ENCODE measurements around the gene HUS1B. TPM values are rescaled to one million over a fixed set of nuclear protein-coding genes. Genes with fewer than 3 reads are reported as not detected.

HUS1B gene
- total and polyA plus RNA-seq, 2 of the 8 experiments (the other 6 are each of a cell fraction or from before 2014, with no cell fraction given), result 0.48 to 1.1 TPM

GRCh38 chr6:677919-678318 is 21.0 kb upstream of the HUS1B start:
- H4K8ac ChIP-seq (ENCODE audit: extremely low read depth, insufficient read depth, low read length), result no peak overlapping the region
- no peak overlapping the region for H2BK20ac ChIP-seq (ENCODE audit: low read length)
- no peak overlapping the region for H3K23ac ChIP-seq (ENCODE audit: insufficient read length)
- H2BK15ac ChIP-seq (ENCODE audit: low read length), result no peak overlapping the region
- peaks cover 8 to 84% of the 10 kb centered on the region in 2 experiments; a peak in 3 of 4 replicates for H3K79me2 ChIP-seq (ENCODE audit: control insufficient read depth in 1 of 2, insufficient read depth in 2 of 2, low read length in 2 of 2)
- no peaks in the 10 kb centered on the region; the same call in 1 of the 2 replicates for H3K23me2 ChIP-seq (ENCODE audit: low read depth, low read length)
- 0 out of 2 replicates have a peak overlapping the region, but pooled peaks have one; percentile 70 for H2AK5ac ChIP-seq (ENCODE audit: low read depth, low read length)
- peak overlapping the region; percentile 15; the same call in 1 of the 2 replicates for H3K18ac ChIP-seq (ENCODE audit: extremely low read depth, low read length)
- POLR2A ChIA-PET (ENCODE audit: partially characterized antibody), result interaction anchor here (2.9 kb wide), 1 partner anchor 18 kb away, joined by 12 read pairs; no protein-coding TSS in a partner anchor
- H2BK120ac ChIP-seq (replicated peaks; ENCODE audit: low read depth, low read length), result no peak overlapping the region
- FAIRE-seq (no peak), DNase-seq (ENCODE audit: low read depth in 1 of 2, low spot score in 2 of 2) (no peak)
- H3K4me3 ChIP-seq (ENCODE audit: extremely low read depth in 1 of 4, insufficient read depth in 2 of 4, low read depth in 3 of 4, low read length in 4 of 4), result no peak overlapping the region
- no peak overlapping the region for H3K9ac ChIP-seq (replicated peaks in 1 of 4; ENCODE audit: extremely low read depth in 1 of 4, low read depth in 3 of 4, low read length in 3 of 4)
- no peak overlapping the region for H3K4me2 ChIP-seq (ENCODE audit: insufficient read depth in 1 of 2, low read depth in 2 of 2, low read length in 2 of 2)
- CTCF ChIA-PET (ENCODE audit: partially characterized antibody), result interaction anchor here (3.7 kb wide), 1 partner anchor 11 kb away, joined by 15 read pairs; no protein-coding TSS in a partner anchor
- 85% methylated on average over 4 of the region's 4 CpGs; no CpG with 5 or more reads in 1 of the 2 experiments for WGBS, 2 experiments (ENCODE audit: extremely low coverage in 1 of 2, insufficient coverage in 1 of 2, insufficient read length in 1 of 2, insufficient replicate concordance in 2 of 2, low coverage in 1 of 2, low lambda C conversion rate in 2 of 2, missing lambda C conversion rate in 1 of 2)
- peaks cover 11 to 35% (median 25%) of the 10 kb centered on the region in 4 experiments for H3K4me1 ChIP-seq (replicated peaks in 1 of 4; ENCODE audit: control insufficient read depth in 3 of 4, insufficient read depth in 4 of 4, low read length in 3 of 4)
- no peaks in the 10 kb centered on the region for H4K20me1 ChIP-seq (replicated peaks in 1 of 2; ENCODE audit: control insufficient read depth in 1 of 2, insufficient read depth in 2 of 2, low read length in 2 of 2)
- H2BK12ac ChIP-seq (ENCODE audit: low read depth, low read length), result peak overlapping the region; percentile 90
- no peak overlapping the region for H3K56ac ChIP-seq (replicated peaks; ENCODE audit: insufficient read length, low read depth, low read length)
- H3K27me3 ChIP-seq (replicated peaks in 1 of 4; ENCODE audit: control insufficient read depth in 3 of 4, extremely low read depth in 1 of 4, insufficient read depth in 3 of 4, low read length in 3 of 4), result no peaks in the 10 kb centered on the region
- H3K4ac ChIP-seq (replicated peaks; ENCODE audit: insufficient read length, low read depth, low read length), result no peak overlapping the region
- no peaks in the 10 kb centered on the region for H3K36me3 ChIP-seq (ENCODE audit: control insufficient read depth in 2 of 4, insufficient read depth in 4 of 4, low read length in 3 of 4)
- no peak overlapping the region for H3K27ac ChIP-seq (ENCODE audit: low read depth, low read length)
- H3K9me3 ChIP-seq (ENCODE audit: insufficient read depth in 2 of 2, low read depth in 1 of 2, low read length in 1 of 2), result no peaks in the 10 kb centered on the region
- no peak overlapping the region for H2AFZ ChIP-seq (ENCODE audit: low read length)
- H2BK5ac ChIP-seq (ENCODE audit: low read depth, low read length), result no peak overlapping the region; the same call in 1 of the 2 replicates
- H3K14ac ChIP-seq (ENCODE audit: insufficient read length), result no peak overlapping the region
- no peaks in the 10 kb centered on the region for H3K79me1 ChIP-seq (ENCODE audit: low read depth, low read length)
- no peak overlapping the region for H4K91ac ChIP-seq (replicated peaks; ENCODE audit: insufficient read length, low read length)
- H4K5ac ChIP-seq (ENCODE audit: insufficient read length, low read depth, low read length), result peak overlapping the region; percentile 15
- TF ChIP-seq CEBPB (IDR thresholded peaks at IDR 0.05; ENCODE audit: low read depth, low read length) (no peak), JUND (IDR thresholded peaks at IDR 0.05; ENCODE audit: low read length) (no peak), KDM1A (IDR thresholded peaks at IDR 0.05; ENCODE audit: borderline replicate concordance, low read length) (no peak), TEAD4 (IDR thresholded peaks at IDR 0.05; ENCODE audit: low read depth, low read length) (no peak), BRCA1 (IDR thresholded peaks at IDR 0.05; ENCODE audit: low read depth, low read length) (no peak), SP1 (IDR thresholded peaks at IDR 0.05; ENCODE audit: low read depth, low read length) (no peak), CBX8 (IDR thresholded peaks at IDR 0.05; ENCODE audit: borderline replicate concordance, low read depth, low read length) (no peak), RXRA (IDR thresholded peaks at IDR 0.05; ENCODE audit: insufficient read depth, low read depth, low read length) (no peak), RNF2 (IDR thresholded peaks at IDR 0.05; ENCODE audit: borderline replicate concordance, low read depth, low read length, missing control alignments, poor library complexity, severe bottlenecking) (no peak), SUZ12 (IDR thresholded peaks at IDR 0.05; ENCODE audit: low read length) (no peak), BCL11A (IDR thresholded peaks at IDR 0.05; ENCODE audit: low read depth in 2 of 2, low read length in 2 of 2) (no peak), JUN (IDR thresholded peaks at IDR 0.05; ENCODE audit: low read depth, low read length) (no peak), PHF8 (conservative IDR thresholded peaks at IDR 0.05; ENCODE audit: low read depth, low read length) (no peak), CTBP2 (IDR thresholded peaks at IDR 0.05; ENCODE audit: borderline replicate concordance, insufficient read depth, insufficient read length, low read length) (no peak)
